ENCODE results near the gene HSDL1.

- TF ChIP-seq CTCF (IDR thresholded peaks at IDR 0.05) (no peak), POLR2A (IDR thresholded peaks at IDR 0.05) (no peak)
Observed at GRCh38 chr16:84132527-84133285, 12.3 kb downstream of the HSDL1 start.
